HG02763 (cell line): ENCODE measurements around the gene EMILIN2.
"Not testable (repeated sequence)": the region's sequence is repeated elsewhere in the genome, so short reads cannot be mapped to it uniquely, and the experiment has no call there.

ENCODE experiments used
- ATAC-seq: cut with Tn5 transposase; IDR thresholded peaks from one replicate; pipeline ENCODE4 v1.9.1; 2021; ENCODE audit warnings: mild to moderate bottlenecking, moderate library complexity; ENCODE audit not compliant: unreplicated experiment

Gene EMILIN2

DNA sequence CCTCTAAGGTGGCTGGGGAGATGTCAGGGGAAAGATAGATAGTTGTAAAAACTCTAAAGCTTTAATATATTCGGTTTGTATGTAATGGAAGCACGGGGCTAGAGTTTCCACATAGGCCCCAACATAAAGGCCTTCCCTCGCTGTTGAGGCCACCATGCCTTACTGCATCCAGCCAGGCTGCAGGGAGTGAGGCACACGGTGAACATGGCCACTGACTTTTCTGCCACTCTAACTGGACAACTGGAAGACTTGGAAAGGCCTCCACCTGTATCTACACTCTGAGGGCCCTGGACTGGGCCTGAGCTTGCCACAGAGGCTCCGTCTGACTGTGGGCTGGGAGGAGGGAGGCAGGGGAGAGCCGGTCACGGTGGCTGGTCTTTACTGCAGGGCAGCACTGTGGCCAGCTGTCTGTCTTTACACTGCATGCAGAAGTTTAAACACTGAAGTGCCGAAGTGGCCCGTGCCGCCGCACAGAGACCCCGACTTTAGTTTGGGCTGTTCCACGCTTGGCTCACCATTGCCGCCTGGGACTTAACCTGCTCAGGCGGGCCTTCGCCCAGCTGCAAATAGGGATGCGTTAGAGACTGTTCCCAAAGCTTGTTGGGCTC, 66.7 kb downstream of the EMILIN2 start:
- ATAC-seq, result no peak

DNA sequence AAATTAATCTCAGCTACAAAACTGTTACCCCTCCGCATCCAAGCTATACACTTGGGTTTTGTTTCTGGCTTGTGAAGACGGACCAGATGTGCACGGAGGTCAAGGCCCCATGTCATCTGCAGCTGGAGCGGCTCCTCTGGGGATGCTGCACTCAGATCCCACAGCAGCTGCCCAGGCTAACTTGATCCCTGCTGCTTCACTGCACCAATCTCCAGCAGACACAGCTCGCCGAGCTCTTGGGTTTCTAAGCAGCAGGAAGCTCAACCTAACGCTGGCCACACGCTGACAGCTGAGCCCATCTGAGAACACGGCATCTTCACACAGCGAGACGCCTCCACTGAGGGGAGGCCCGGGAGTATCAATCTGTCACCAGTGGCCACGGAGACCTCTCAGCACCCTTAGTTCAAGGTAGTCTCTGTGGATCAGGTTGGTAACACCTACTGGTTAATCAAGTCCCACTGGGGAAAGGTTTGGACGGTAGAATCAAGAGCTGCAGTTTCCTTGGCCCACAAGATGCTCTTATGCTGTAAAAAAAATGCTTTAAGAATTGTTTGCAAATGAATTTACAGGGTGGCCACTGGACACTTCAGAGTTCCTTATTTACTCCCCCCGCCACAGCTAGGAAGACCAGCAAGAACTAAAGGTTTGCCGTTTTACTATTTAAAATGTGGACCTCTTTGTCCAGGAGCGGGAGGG, 67.5 kb downstream of the EMILIN2 start:
- ATAC-seq, result no peak

DNA sequence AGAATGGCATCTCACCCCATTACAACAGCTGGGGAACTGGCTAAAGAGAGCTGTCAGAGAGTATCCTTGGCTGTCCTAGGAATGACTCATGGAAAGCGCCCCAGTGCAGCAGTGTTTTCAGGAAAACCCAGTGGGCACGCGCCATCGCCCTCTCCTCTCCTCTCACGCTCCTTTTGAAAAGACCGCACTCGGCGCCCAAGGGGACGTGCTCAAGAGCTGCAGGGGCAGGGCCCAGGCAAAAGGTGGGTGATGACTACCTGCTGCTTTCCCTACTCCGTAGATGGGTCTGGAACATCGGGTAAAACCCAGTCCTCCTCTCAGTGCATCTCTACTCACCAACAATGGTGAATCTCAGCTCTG, 68.1 kb downstream of the EMILIN2 start:
- no peak for ATAC-seq

DNA sequence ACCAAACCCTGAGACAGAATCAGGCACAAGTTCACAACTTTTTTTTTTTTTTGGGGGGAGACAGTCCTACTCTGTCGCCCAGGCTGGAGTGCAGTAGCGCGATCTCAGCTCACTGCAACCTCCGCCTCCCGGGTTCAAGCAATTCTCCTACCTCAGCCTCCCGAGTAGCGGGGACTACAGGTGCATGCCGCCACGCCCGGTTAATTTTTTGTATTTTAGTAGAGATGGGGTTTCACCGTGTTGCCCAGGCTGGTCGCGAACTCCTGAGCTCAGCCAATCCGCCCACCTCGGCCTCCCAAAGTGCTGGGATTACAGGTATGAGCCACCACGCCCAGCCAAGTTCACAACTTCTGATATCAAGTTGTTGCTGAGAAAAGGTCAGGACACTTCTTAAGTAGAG, 68.7 kb downstream of the EMILIN2 start:
- not testable (repeated sequence) for ATAC-seq

GRCh38 chr18:2916184-2916583, 69.4 kb downstream of the EMILIN2 start:
- no peak for ATAC-seq

GRCh38 chr18:2917259-2918047, 70.6 kb downstream of the EMILIN2 start:
- no peak for ATAC-seq

DNA sequence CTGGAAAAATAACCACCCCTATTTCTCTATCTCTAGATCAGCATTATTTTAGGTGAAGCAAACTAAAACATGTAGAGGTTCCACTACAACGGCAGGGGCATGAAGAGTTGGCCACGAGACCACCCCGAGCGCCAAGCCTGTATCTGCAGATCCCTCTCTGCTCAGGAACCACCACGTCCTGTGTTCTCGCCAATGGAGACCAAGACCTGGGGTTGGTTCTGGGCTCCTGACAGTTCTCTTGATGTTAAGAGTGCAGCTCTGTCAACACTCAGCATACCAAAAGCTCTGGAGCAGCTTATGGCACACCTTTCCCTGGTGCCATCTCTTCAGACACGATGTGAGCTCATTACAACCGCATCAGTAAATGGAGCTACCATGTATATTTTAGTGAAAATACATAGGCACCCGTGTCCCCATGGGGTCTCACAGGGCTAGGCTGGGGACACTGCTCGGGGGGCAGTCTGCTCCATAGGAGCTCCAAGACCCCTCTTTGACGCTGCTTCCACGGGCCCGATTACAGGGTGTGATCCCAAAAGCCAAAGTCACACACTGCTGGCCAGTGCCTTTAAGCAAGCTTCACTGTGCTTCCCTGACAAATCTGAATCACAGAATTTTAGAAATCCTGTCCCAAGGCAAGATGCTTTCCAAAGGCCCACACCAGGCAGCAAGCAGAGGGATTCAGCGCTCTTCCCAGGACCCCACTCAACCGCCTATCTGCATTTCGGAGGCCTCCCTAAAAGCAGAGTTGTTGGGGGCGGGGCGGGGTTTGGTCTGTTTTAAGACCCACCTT, 72.2 kb downstream of the EMILIN2 start:
- no peak for ATAC-seq

DNA sequence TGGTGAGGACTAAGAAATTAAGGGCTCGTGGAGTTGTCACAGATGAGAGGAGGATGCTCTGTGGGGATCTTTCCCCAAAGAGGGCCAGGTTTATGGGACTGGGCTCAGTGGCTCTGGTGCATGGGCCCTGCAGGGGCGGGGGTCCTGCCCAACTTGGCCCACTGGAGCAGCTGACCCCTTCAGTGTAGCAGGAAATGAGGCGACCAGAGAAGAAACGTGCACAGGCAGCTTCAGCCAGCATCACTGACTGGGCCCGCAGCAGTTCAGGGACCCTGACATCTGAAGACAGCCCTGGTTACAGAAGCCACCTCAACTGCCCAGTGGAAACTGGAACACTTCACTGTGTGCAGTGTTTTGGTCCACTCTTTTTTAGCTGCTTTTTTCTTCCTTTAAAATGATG, 72.8 kb downstream of the EMILIN2 start:
- no peak for ATAC-seq

DNA sequence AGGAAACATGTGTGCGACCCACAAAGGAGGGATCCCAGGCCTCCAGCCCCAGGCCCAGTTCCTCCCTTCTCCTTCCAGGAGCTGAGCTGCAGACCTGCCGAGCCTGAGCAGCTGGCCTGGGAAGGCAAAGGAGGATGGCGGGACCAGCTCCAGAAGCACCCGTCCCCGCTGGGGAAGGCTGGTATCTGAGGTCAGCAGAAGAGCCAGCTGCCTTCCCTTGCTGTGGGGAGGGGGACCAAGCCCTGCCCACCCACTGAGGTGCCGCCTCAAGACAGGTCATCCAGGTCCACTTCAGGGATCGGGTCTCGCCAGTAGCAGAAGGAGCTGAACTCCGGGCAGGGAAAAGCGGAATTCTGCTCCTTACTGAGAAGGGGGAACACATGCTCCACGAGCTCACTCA, 73.2 kb downstream of the EMILIN2 start:
- no peak for ATAC-seq

DNA sequence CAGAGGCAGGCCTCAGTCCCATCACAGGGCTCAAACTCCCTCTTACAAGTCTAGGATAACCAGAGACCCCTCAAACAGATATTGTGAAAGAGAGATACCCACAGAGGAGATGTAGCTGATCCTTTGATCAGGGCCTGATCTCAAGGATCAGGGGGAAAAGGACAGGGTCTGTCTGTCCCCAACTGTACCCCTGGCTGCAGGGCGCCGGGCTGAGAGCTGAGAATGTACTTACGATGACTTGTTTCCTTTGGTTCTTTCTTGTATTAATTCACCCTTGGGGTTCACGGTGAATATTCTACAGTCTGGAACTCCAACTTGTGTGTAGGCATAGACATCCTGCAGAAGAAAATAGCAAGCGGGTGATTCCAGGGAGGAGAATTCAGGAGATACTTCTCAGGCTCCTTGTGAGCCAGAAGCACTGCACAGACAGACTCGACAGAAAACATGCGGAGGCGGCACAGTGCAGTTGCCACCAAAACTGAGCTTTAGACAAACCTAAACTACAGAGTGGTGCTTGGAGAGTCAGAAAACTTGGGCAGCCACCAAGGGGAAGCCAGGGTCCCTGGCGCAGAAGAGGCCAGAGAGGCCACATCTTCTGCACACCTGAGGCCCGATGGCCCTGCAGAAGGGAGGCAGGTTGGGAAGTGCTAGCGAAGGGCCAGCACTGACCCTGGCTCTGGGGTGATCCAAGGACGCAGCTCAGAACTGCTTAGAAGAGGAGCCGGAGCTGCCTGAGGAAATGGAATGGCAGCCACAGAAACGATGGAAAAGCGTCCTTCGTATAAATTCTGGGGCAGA, 73.9 kb downstream of the EMILIN2 start:
- no peak for ATAC-seq

GRCh38 chr18:2921778-2922177, 75.0 kb downstream of the EMILIN2 start:
- no peak for ATAC-seq

DNA sequence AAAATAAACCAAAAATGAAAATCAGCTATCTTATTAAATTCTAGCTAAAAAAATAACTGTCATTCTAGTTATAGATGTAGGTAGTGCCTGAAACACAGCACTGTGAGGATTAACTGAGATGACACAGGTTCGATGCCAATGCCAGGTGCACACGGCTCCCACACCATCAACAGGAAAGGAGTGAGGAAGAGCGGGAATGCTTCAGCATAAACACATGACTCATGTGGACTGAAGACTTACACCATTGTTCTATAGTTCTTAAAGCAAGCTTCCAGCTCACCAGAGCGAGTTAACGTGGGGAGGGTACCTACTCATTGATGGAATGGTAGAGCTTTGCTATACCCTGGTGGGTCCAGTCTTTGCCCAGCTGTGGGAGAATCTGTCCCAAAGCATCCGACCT, 76.7 kb downstream of the EMILIN2 start:
- no peak for ATAC-seq

- ATAC-seq, result no peak
Observed at GRCh38 chr18:2924920-2925319, 78.1 kb downstream of the EMILIN2 start.

GRCh38 chr18:2926528-2926927, 79.7 kb downstream of the EMILIN2 start:
- no peak for ATAC-seq

GRCh38 chr18:2927745-2928144, 80.9 kb downstream of the EMILIN2 start:
- ATAC-seq, result no peak

DNA sequence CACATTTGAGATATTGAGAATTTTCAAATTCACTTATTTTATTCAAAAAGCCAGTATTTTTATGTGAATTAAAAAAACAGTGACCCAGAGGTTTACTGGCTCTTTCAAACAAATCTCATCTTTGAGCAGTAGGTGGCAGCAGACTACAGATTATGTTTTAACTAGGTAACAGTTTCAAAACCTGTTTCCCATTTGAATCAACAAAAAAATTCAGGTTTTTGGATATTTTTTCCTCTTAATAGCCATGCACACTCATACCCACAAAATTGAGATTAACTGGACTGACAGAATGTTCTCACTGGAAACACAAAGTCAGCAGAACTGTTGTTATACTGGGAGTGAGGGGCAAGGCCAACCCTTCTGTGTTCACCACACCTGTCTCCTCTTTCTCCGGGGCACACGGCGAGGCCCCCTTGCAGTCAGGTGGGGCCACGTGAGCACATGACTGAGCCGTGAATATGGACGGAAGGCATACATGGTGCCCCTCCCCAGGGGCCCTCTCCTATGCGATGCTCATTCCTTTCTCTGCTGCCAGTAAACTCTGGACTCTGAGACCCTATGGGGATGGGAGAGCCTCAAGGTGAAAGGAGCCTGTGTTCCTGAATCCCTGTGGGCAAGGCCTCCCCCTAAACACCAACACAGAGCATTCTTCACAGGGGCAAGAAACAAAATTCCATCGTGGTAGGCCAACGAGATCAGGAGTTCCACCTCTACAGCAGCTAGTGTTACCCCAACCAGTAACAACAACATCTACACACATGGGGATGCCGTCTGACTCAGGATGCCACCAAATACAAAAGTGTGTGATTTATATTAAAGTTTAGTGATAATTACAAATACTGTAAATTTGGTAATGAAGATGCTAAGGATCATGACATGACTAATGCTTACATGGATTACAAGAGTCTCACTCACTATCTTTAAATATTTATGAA, 85.7 kb downstream of the EMILIN2 start:
- no peak for ATAC-seq

DNA sequence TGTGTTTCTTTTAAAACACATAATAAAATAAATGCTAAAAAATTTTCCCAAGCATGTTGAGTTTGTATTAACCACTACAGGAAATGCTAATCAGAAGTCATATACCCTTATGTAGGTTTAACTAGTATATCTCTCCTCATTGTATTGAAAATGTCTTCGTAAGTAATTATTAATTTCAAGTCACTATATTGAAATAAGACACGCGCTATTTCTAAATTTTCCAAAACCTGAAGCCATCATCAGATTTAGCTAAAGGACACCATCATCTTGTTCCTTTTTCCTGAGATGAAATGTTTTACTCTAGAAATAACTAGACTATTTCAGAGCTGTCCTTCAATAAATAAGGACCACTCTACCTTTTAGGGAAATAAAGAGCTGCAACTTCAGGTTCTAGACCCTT, 87.2 kb downstream of the EMILIN2 start:
- ATAC-seq, result no peak

GRCh38 chr18:2935438-2936192, 88.8 kb downstream of the EMILIN2 start:
- ATAC-seq, result no peak

- ATAC-seq, result no peak
Observed at GRCh38 chr18:2939317-2939716, 92.5 kb downstream of the EMILIN2 start.
